NCI-H1092 (cell line): ENCODE data around the gene NFATC2IP.
"Not testable (repeated sequence)": the region's sequence is repeated elsewhere in the genome, so short reads cannot be mapped to it uniquely, and the experiment has no call there.

ENCODE experiments used
- DNase-seq: peaks from one replicate; lab custom pipeline; 2025; lab: John Stamatoyannopoulos, UW

Gene NFATC2IP

GRCh38 chr16:28974007-28974436 lies 23.3 kb downstream of the NFATC2IP start:
- peak; percentile 47 for DNase-seq

GRCh38 chr16:28974437-28975157 lies 23.9 kb downstream of the NFATC2IP start, which contains the start of gene SPNS1:
Gene SPNS1 (plus strand): TSS chr16:28974778. CDS start chr16:28975152, 374 bp downstream.
- peak; percentile 92 for DNase-seq

- DNase-seq: no peak
These were observed 24.4 kb downstream of the NFATC2IP start for GRCh38 chr16:28975158-28975599.

- DNase-seq: no peak
These were observed 27.2 kb downstream of the NFATC2IP start for GRCh38 chr16:28977703-28978662.

- DNase-seq: not testable (repeated sequence)
These were observed 29.6 kb downstream of the NFATC2IP start for GRCh38 chr16:28980330-28980729.

GRCh38 chr16:28980929-28981328 lies 30.2 kb downstream of the NFATC2IP start:
- no peak for DNase-seq

GRCh38 chr16:28981517-28981916 lies 30.8 kb downstream of the NFATC2IP start:
- DNase-seq: no peak

GRCh38 chr16:28982418-28982817 lies 31.7 kb downstream of the NFATC2IP start:
- no peak for DNase-seq

GRCh38 chr16:28982949-28983348 lies 32.2 kb downstream of the NFATC2IP start:
- DNase-seq: no peak

GRCh38 chr16:28983644-28984043 lies 32.9 kb downstream of the NFATC2IP start:
- DNase-seq: no peak

- no peak for DNase-seq
These were observed 33.4 kb downstream of the NFATC2IP start for GRCh38 chr16:28984091-28984490.

- DNase-seq: no peak
These were observed 33.9 kb downstream of the NFATC2IP start, which contains the start of gene LAT for GRCh38 chr16:28984619-28985135. Gene LAT (plus strand): TSS chr16:28985052. CDS start chr16:28985418, 366 bp downstream.

- DNase-seq: no peak
These were observed 34.7 kb downstream of the NFATC2IP start for GRCh38 chr16:28985211-28986041.

- DNase-seq: no peak
These were observed 35.3 kb downstream of the NFATC2IP start for GRCh38 chr16:28986046-28986445.

GRCh38 chr16:28986492-28986891 lies 35.8 kb downstream of the NFATC2IP start:
- no peak for DNase-seq

- DNase-seq: no peak
These were observed 36.6 kb downstream of the NFATC2IP start for GRCh38 chr16:28987170-28987853.

GRCh38 chr16:28989363-28989762 lies 38.6 kb downstream of the NFATC2IP start:
- DNase-seq: no peak

GRCh38 chr16:28990375-28991040 lies 39.8 kb downstream of the NFATC2IP start:
- DNase-seq: no peak

- no peak for DNase-seq
These were observed 41.0 kb downstream of the NFATC2IP start for GRCh38 chr16:28991687-28992086.

- DNase-seq: no peak
These were observed 41.8 kb downstream of the NFATC2IP start for GRCh38 chr16:28992496-28992895.
